ENCODE data around the gene C21orf58. TPM values are rescaled to one million over a fixed set of nuclear protein-coding genes. Genes with fewer than 3 reads are reported as not detected.
A peak's percentile ranks its signal among the peaks of the same experiment; 100 is the strongest.

C21orf58 gene
- total RNA-seq, 1 experiment from 2014 or later = 35.1 TPM

DNA sequence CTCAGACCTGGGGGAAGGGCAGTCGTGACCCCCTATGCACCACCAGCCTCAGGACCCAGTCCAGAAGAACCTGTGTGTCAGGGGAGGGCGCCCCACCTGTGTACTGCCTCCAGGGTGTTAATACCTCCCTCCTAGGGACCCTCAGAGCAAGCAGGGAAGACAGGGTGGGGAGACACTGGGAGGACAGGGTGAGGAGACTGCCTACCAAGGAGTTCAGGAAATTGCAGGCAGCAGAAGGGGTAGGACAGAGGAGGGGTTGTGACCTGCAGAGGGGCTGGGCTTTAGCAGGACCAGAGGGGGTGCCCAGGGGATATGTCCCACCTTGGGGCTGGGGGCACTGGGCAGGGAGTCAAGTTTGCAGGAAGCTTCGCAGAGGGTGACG, 5.2 kb downstream of the C21orf58 start:
- POLR2A ChIA-PET = interaction anchor here (0.6 kb wide), 1 partner anchor 762 kb away, joined by 3 read pairs; no protein-coding TSS in a partner anchor
- peaks cover 34% of the 10 kb centered on the region for H3K4me1 Mint-ChIP-seq
- DNase-seq (ENCODE audit: low spot score) (no peak), ATAC-seq (peak; percentile 3; the same call in 1 of the 2 replicates)
- 0 out of 2 replicates have a peak, but pooled peaks have one; percentile 16 for TF ChIP-seq SMAD3 (CRISPR knock-in tag; IDR thresholded peaks at IDR 0.05; ENCODE audit: borderline replicate concordance)
- TF ChIP-seq TCF7 (CRISPR knock-in tag; IDR thresholded peaks at IDR 0.05; ENCODE audit: low read depth) = no peak
- TF ChIP-seq NR3C1 (CRISPR knock-in tag; conservative IDR thresholded peaks at IDR 0.05; ENCODE audit: low read depth) = no peak
- CTCF ChIA-PET = no interaction called here
- H3K27ac Mint-ChIP-seq = peak overlapping the region; percentile 32; the same call in 1 of the 2 replicates
- no peak overlapping the region for H3K4me3 Mint-ChIP-seq
- no peaks in the 10 kb centered on the region for H3K9me3 Mint-ChIP-seq
- H3K36me3 Mint-ChIP-seq = peaks cover 17% of the 10 kb centered on the region
- H3K27me3 Mint-ChIP-seq (ENCODE audit: low read depth) = no peaks in the 10 kb centered on the region

DNA sequence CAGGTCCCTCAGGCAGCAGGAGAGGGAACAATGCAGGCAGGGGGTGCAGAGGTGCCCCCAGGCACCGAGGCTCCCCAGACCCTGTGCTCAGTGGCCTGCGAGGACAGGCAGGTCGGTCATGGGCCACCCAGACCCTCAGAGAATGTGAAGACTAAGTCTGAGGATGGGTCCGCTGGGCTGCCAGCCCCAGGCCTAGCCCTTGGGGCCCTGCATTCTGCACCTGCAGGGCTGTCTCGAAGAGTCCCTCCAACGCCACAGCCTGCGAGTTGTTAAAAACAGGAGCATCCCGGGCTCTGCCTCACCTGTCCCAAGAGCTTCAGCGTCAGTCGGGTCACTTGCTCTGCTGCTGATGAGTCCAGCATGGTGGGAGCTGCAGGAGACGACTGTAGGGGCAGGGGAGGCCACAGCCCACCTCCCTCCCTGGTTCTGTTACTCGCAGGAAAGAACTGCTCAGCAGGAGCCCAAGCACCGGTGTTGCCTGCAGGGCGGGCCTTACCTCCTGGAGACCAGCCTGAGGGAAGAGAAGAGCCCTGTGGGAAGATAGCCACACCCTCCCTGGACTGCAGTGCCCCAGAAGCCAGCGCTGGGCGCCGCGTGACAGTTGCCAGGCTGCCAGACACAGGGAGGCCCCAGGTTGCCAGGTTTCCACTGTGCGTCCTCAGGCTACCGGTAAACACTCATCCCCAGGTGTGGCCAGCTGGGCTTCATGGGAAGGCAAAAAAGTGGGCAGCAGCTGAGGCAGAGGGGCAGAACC, 5.8 kb downstream of the C21orf58 start:
- no peak for DNase-seq (ENCODE audit: low spot score)
- TF ChIP-seq, protein P1, sequence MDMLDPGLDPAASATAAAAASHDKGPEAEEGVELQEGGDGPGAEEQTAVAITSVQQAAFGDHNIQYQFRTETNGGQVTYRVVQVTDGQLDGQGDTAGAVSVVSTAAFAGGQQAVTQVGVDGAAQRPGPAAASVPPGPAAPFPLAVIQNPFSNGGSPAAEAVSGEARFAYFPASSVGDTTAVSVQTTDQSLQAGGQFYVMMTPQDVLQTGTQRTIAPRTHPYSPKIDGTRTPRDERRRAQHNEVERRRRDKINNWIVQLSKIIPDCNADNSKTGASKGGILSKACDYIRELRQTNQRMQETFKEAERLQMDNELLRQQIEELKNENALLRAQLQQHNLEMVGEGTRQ (CRISPR knock-in tag; IDR thresholded peaks at IDR 0.05) = peak; percentile 35; the same call in 1 of the 2 replicates
- TF ChIP-seq ELF4 (CRISPR knock-in tag; IDR thresholded peaks at IDR 0.05; ENCODE audit: low read depth) (no peak), ETV6 (CRISPR knock-in tag; IDR thresholded peaks at IDR 0.05) (0 out of 2 replicates have a peak, but pooled peaks have one; percentile 42), TEAD4 (CRISPR knock-in tag; IDR thresholded peaks at IDR 0.05) (no peak), TP53 (CRISPR knock-in tag; IDR thresholded peaks at IDR 0.05) (peak; percentile 33; the same call in 1 of the 2 replicates), ZNF416 (CRISPR knock-in tag; IDR thresholded peaks at IDR 0.05) (no peak)
- TF ChIP-seq, protein P2, sequence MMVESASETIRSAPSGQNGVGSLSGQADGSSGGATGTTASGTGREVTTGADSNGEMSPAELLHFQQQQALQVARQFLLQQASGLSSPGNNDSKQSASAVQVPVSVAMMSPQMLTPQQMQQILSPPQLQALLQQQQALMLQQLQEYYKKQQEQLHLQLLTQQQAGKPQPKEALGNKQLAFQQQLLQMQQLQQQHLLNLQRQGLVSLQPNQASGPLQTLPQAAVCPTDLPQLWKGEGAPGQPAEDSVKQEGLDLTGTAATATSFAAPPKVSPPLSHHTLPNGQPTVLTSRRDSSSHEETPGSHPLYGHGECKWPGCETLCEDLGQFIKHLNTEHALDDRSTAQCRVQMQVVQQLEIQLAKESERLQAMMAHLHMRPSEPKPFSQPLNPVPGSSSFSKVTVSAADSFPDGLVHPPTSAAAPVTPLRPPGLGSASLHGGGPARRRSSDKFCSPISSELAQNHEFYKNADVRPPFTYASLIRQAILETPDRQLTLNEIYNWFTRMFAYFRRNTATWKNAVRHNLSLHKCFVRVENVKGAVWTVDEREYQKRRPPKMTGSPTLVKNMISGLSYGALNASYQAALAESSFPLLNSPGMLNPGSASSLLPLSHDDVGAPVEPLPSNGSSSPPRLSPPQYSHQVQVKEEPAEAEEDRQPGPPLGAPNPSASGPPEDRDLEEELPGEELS (CRISPR knock-in tag; IDR thresholded peaks at IDR 0.05) = 0 out of 2 replicates have a peak, but pooled peaks have one; percentile 26
- peaks cover 34% of the 10 kb centered on the region for H3K4me1 Mint-ChIP-seq
- no peak overlapping the region for H3K4me3 Mint-ChIP-seq
- H3K9me3 Mint-ChIP-seq = peaks cover under 1% of the 10 kb centered on the region; the same call in 1 of the 2 replicates
- no peak overlapping the region for H3K27ac Mint-ChIP-seq
- H3K27me3 Mint-ChIP-seq (ENCODE audit: low read depth) = no peaks in the 10 kb centered on the region
- ATAC-seq = peak; percentile 60
- peaks cover 16% of the 10 kb centered on the region for H3K36me3 Mint-ChIP-seq
- CTCF ChIA-PET = no interaction called here
- POLR2A ChIA-PET = interaction anchor here (0.6 to 1.2 kb wide), 2 partner anchors 21 to 762 kb away, joined by 3 read pairs; no protein-coding TSS in a partner anchor

DNA sequence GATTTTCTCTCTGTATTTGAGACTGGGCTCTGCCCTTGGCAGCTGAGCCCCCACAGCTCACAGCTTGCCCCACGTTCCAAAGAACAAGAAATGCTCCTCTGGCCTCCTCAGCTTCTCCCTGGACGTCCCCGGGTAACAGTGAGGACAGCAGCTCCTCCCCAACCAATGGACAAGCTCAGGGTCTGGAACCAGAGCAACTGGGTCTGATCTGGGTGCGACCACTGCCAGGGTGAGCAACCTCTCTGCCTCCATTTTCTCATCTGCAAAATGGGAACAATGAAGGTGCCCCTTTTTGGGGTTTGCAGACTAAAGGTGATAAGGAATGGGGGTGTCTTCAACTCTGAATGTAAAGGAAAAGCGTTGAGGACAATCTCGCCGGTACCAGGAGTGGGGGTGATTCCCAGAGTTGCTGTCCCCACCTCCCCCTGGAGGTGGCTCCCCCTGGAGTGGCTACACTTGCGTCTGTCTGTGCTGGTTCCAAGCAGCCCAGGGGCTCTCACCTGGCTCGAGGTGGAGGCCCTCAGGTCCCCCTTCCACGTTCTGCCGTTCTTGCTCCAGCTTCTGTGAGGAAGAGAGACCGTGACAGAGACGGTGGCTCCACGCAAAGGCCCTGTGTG, 6.9 kb downstream of the C21orf58 start:
- Mint-ChIP-seq H3K4me1 (peaks cover 27% of the 10 kb centered on the region), H3K27me3 (ENCODE audit: low read depth) (no peaks in the 10 kb centered on the region), H3K4me3 (no peak overlapping the region), H3K36me3 (peaks cover 16% of the 10 kb centered on the region), H3K27ac (no peak overlapping the region), H3K9me3 (peaks cover 3% of the 10 kb centered on the region; the same call in 1 of the 2 replicates)
- ChIA-PET CTCF (no interaction called here), POLR2A (interaction anchor here (1.2 kb wide), 1 partner anchor 20 kb away, joined by 3 read pairs; no protein-coding TSS in a partner anchor)
- no peak for ATAC-seq
- DNase-seq (ENCODE audit: low spot score) = no peak
- TF ChIP-seq, protein P3, sequence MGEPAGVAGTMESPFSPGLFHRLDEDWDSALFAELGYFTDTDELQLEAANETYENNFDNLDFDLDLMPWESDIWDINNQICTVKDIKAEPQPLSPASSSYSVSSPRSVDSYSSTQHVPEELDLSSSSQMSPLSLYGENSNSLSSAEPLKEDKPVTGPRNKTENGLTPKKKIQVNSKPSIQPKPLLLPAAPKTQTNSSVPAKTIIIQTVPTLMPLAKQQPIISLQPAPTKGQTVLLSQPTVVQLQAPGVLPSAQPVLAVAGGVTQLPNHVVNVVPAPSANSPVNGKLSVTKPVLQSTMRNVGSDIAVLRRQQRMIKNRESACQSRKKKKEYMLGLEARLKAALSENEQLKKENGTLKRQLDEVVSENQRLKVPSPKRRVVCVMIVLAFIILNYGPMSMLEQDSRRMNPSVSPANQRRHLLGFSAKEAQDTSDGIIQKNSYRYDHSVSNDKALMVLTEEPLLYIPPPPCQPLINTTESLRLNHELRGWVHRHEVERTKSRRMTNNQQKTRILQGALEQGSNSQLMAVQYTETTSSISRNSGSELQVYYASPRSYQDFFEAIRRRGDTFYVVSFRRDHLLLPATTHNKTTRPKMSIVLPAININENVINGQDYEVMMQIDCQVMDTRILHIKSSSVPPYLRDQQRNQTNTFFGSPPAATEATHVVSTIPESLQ (CRISPR knock-in tag; IDR thresholded peaks at IDR 0.05) = no peak
- TF ChIP-seq NFATC4 (CRISPR knock-in tag; IDR thresholded peaks at IDR 0.05) = 0 out of 2 replicates have a peak, but pooled peaks have one; percentile 15
- no peak for TF ChIP-seq TCF7 (CRISPR knock-in tag; IDR thresholded peaks at IDR 0.05; ENCODE audit: low read depth)
